ENCODE measurements around the gene HOXB5.

HOXB5 gene

DNA sequence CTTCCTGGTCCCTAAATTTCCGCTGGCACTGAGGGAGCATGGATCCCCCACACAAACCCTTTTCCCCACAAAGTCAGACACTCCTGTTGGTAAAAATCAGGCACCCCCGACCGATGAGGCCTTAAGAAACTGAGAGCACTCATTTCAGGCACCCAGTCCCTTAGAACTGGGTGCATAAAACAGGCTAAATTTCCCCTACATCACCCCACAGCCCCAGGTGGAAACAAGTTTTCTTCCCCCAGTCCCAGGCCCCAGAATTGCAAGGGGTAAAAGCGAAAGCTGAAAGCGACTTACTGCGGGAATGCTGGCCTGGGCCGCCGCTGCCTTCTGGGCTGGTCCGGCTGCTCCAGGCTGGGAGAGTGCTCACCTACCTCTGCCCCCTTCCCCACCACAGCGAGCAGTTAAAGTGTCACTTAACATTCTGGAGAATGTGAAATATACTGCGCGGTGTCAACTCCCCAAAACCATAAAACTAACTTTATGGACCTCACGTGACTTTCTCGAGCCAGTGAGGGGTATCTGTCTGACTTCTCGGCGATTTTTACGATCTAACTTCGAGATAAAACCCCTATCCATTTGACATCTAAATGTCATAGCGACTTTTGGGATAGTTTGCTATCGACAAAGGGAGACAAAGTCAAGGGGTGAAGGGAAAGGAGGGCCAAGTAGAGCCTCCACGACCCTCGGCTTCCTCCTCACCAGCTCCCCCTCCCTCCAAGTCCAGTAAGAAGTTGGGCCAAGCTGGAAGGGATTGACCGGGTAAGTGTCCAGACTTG lies 3.6 kb downstream of the HOXB5 start, which contains the start of gene HOXB3:
HOXB3 (minus strand) TSS at position 411 of the 776 bp plus-strand sequence. CDS start 37,767 bp downstream, outside the sequence.
- no peak for DNase-seq (ENCODE audit: low read depth in 3 of 3)

- DNase-seq (ENCODE audit: low read depth in 3 of 3): no peak
These were observed 4.3 kb downstream of the HOXB5 start for GRCh38 chr17:48589060-48589830.

DNA sequence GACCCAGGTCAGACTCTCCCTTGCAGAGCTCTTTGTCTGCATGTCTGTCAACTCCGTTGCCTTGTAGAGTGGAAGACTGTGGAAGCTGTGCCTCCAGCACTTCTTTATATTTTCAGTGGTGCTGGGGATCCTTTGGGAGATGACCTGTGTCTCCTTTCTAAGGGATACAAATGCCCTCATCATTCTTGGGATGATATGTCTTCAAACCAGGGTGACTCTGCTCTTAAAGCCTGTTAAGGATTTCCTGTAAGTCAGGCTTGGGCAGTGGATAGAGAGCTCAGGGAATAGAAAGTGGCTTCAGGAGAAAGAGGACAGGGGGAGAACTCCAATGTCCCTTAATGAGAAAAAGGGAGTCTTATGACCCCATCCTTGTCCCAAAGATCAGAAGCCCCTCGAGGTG lies 5.1 kb downstream of the HOXB5 start:
- DNase-seq (ENCODE audit: low read depth in 3 of 3): no peak

DNA sequence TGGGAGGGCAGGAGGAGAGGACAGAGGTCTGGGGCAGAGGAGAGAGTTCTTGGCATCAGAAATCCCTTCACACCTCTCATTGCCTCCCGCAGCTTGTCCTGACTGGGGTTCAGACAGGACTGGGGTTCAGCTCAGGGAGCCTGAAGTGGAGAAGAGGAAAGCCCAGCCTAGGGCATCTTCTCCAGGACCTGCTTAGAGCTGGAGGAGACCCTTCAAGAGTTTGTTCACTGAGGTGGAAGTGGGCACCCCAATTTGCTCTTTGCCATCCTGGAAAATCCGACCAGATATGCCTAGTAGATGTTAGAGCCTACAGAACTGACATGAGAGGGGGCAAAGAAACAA lies 5.5 kb downstream of the HOXB5 start:
- DNase-seq (ENCODE audit: low read depth in 3 of 3): no peak

DNA sequence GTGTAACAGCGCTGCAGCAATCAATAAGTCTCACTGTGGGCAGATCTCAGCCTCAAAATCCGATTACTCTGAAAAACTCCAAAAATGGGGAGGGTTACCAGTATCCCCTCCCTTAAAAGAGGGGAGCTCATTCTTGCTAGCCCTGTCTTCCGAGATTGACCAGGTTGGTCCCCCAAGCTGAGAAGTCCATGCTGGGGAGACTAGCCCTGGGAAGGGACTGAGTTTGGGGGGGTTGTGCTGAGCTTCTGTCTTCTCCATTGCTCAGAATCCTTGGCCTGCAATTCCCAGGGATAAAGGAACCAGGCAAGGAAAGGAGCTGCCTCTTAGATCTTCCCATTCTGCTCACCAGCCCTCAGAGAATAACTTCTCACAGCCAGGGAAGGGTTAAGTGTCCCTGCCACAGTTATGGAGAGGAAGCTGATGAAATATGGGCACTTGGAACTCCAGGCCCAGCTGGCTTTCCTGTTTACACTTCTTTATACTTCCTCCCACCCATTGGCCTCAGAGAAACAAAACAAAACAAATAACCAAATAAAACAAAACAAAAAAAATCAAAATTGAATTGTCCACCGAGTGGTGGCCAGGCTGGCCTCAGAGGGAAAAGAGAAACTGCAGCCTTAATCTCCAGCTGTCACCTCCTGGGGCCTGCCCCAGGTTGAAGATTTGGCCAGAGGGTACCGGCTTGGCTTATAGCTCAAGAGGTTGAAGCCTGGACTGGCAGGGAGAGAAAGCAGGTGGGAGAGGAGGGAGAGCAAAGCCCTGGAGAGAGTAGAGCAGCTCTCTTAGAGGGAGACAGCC lies 6.1 kb downstream of the HOXB5 start:
- DNase-seq (ENCODE audit: low read depth in 3 of 3): no peak

GRCh38 chr17:48586355-48587258 lies 7.0 kb downstream of the HOXB5 start:
- DNase-seq (ENCODE audit: low read depth in 3 of 3): no peak

- no peak for DNase-seq (ENCODE audit: low read depth in 3 of 3)
These were observed 9.3 kb downstream of the HOXB5 start for GRCh38 chr17:48584223-48584741.

DNA sequence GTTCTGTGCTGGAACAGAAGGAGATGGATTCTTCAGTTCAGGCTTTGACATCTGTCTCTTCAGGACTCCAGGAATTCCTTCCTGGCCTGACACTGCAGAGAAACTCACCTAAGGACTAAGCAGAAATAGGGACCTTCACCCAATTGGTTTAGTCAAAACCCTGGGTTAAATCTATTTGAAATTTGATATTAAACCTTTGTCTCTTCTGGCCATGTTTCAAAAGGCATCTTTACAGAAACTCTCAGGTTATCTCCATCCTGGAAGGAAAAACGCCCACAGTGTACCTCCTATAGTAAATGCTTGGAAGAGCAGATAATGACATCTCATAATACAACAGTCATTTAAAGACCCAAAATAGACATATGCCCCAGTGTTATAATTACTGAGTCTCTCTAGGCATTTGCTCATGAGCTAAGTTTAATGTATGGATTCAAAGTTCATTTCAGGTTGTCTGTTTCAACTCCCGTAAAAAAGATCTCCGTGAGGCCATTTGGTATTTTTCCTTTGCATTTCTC lies 9.8 kb downstream of the HOXB5 start:
- DNase-seq (ENCODE audit: low read depth in 3 of 3): no peak

- DNase-seq (ENCODE audit: low read depth in 3 of 3): no peak
These were observed 10.9 kb downstream of the HOXB5 start for GRCh38 chr17:48582750-48583069.

GRCh38 chr17:48579760-48580554 lies 13.6 kb downstream of the HOXB5 start:
- no peak for DNase-seq (ENCODE audit: low read depth in 3 of 3)

DNA sequence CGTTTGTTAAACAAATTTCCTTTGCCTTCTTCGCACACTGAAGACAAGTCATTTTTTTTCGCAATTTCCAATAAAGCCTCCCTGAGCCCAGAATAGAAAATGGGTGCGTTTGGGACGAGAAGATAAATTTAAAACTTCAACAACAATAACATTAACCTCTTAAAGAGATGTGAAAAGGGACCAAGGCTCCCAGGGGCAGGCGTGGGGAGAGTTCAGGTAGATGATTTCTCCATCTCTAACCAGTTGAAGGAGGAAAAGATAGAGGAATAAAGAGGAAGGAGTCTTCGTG lies 14.2 kb downstream of the HOXB5 start:
- DNase-seq (ENCODE audit: low read depth in 3 of 3): no peak

DNA sequence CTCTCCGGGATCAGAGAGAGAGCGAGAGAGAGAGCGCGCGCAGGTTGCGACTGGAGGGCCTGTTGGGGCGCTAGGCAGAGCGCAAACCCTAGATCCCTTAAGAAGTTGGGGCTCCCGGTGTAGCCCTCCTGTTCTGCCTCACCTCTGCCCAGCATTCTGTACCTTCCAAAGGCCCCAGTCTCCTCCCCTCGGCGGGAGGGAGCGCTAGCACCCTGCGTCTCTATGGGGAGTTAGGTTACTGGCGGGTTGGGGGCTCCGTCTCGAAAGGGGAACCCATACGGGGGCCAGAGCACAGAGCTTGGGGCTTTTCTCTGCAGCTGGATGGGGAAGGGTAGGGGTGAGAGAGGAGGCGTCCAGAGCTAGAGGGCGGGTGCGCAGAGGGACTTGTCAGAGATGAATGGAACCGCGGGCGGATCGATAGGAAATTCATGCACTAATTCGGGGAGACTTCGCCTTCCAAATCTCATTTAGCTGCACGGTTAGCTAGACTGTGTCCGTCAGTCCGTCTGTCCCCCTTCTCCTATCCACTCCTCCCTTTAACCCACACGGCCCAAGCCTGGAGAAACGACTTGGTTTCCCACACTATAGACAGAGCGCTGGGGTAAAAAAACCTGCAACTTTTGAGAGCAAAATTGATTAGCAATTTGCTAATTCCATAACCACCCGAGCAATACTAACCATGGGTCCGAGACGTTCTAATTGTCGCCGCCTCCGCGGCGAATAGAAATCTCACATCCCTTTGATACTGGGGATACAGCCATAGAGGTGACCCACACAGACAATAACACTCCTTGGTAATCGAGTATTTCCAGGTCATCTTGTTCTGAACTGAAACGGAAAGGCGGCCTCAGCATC lies 14.7 kb downstream of the HOXB5 start:
- no peak for DNase-seq (ENCODE audit: low read depth in 3 of 3)

GRCh38 chr17:48577946-48578615 lies 15.5 kb downstream of the HOXB5 start, which contains the start of gene HOXB4:
HOXB4 (minus strand) TSS chr17:48578350; CDS start chr17:48578319, 31 bp downstream.
- peak in 2 of 3 experiments; percentile 37 to 45 for DNase-seq (ENCODE audit: low read depth in 3 of 3)

DNA sequence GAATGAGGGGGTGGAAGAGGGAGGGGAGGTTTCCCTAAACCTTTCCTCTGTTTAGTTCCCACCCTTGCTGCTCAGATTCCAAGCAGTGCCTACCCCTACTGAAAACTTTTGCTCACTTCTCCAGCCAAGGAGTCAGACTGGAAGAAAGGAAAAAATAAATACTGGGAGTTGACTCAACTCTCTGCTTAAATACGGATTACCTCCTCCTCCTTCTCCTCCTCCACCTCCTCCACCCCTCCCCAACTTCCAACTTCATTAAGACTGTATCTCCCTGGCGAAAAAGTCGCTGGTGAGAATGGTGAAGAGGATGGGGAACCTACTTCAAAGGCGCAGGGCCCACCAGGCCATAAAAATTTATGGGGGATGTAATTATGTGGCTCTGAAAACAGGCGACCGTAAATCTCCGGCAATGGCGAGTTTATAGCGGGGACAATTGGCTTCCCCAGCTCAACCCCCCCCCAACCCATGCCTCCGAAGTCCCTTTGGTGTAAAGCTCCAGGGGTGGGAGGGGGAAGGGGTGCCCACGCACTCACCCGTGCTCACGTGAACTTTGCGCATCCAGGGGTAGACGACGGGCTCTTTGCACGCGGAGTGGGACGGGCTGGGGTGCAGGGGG lies 16.1 kb downstream of the HOXB5 start:
- no peak for DNase-seq (ENCODE audit: low read depth in 3 of 3)

DNA sequence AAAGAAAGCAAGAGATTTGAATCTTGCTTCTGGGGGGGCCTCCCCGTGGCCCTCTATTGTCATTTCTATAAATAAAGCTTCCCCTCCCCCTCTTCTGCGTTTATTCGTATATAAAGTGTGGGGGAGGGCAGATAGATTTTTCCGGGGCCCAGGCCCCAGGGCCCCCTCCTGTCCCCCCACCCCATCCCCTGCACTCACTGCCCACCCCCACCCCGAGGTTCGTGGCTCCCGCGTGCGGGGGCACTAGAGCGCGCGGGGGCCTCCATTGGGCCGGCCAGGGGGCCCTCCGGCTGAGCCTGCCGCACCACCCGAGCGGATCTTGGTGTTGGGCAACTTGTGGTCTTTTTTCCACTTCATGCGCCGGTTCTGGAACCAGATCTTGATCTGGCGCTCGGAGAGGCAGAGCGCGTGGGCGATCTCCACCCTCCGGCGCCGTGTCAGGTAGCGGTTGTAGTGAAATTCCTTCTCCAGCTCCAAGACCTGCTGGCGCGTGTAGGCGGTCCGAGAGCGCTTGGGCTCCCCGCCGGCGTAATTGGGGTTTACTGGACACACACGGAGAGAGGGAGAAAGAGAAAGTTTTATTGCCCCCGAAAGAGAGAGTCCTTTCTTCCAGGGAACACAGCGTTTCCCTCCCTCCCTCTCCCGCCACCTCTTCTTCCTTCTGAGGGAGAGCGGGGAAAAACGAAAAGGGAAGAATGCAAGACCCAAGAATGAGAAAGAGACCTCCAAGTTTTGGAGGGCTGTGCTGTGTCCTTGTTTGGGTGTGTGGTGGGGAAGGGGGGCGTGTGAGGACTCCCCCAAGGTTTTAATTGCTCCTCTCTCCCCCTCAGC lies 16.9 kb downstream of the HOXB5 start:
- DNase-seq (ENCODE audit: low read depth in 3 of 3): no peak

- no peak for DNase-seq (ENCODE audit: low read depth in 3 of 3)
These were observed 17.7 kb downstream of the HOXB5 start for GRCh38 chr17:48575673-48576478.

Measured in stimulated activated CD4-positive, alpha-beta T cell treated with anti-CD3 and anti-CD28 coated beads, TNF-alpha, amount 100 ng/mL, for 4 hours (primary cell).